Adrenal gland (tissue), 5 donors: ENCODE measurements around the gene ADGRF3.

Experiments used
- POLR2A ChIP-seq, 2 donors: fragments of 450-650 bp; IDR thresholded peaks; one replicate each; pipeline ENCODE4 v1.6.1; 2017; ENCODE audit warnings: antibody characterized with exemption in 2 of 2, mild to moderate bottlenecking in 2 of 2, moderate library complexity in 1 of 2
- TF ChIP-seq, protein P1 (sequence below), 6 experiments: fragments of 450-650 bp in 4 of 6; fragments of 200-600 bp in 2 of 6; sonication (generic) in 1 of 6; IDR thresholded peaks; 1 replicate in 5 of 6; 2 replicates in 1 of 6; pipeline versions ENCODE4 v1.5.1 to v1.8.0; 2016 to 2021; ENCODE audit warnings: antibody characterized with exemption in 6 of 6, mild to moderate bottlenecking in 2 of 6, moderate library complexity in 1 of 6
- donor health status: DM: no; HTN: no; CAD: no.

DNA sequence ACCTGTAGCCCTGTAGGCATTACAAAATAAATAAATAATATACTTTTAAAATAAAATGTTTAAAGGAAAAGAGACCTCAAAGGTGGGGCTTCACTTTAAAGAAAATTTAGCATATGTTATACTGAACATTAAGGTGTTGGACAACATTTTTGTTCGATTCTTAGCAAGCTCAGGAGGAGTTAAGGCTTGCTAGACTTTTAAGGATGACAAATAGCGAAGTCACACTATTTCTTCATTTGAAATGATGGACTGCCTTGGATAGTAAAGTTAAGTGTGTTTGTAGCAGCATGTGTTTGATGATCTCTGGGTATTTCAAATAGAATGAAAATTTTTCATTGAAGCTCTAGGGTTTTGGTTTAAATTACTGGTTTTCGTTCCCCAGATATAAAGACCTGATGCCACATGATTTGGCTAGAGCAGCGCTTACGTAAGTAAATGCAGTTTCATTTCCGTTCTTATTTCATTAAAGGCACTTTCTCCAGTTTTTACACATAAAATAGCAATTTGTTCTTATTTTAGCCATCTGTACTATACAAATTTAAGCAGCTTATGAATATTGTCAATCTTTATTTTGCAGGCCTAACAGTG, 76.9 kb downstream of the ADGRF3 start:
- no peak for TF ChIP-seq POLR2A (IDR thresholded peaks at IDR 0.05)
- TF ChIP-seq, protein P1, sequence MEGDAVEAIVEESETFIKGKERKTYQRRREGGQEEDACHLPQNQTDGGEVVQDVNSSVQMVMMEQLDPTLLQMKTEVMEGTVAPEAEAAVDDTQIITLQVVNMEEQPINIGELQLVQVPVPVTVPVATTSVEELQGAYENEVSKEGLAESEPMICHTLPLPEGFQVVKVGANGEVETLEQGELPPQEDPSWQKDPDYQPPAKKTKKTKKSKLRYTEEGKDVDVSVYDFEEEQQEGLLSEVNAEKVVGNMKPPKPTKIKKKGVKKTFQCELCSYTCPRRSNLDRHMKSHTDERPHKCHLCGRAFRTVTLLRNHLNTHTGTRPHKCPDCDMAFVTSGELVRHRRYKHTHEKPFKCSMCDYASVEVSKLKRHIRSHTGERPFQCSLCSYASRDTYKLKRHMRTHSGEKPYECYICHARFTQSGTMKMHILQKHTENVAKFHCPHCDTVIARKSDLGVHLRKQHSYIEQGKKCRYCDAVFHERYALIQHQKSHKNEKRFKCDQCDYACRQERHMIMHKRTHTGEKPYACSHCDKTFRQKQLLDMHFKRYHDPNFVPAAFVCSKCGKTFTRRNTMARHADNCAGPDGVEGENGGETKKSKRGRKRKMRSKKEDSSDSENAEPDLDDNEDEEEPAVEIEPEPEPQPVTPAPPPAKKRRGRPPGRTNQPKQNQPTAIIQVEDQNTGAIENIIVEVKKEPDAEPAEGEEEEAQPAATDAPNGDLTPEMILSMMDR (IDR thresholded peaks at IDR 0.05) = no peak
